ENCODE results near the gene GIGYF2. TPM values are rescaled to one million over a fixed set of nuclear protein-coding genes. Genes with fewer than 3 reads are reported as not detected.

GIGYF2 gene
- total and polyA plus RNA-seq, 9 donors = 22.1 to 83.6 (median 68.4) TPM

- peak in 1 of 5 donors; percentile 24 for DNase-seq
- H3K4me1 ChIP-seq (ENCODE audit: insufficient read depth) = peaks cover 4% of the 10 kb centered on the region
- H3K36me3 ChIP-seq = no peaks in the 10 kb centered on the region
- no peak overlapping the region for H3K27ac ChIP-seq
- 88 to 91% (median 90%) methylated on average over 21 to 22 of the region's 22 CpGs for WGBS, 3 donors
- TF ChIP-seq POLR2A (IDR thresholded peaks at IDR 0.05) (no peak), EP300 (IDR thresholded peaks at IDR 0.05) (no peak), CTCF (IDR thresholded peaks at IDR 0.05) (no peak)
- no peak overlapping the region for H3K4me3 ChIP-seq
- intact Hi-C loops (cut with DNase I) = no loop called here
- no peaks in the 10 kb centered on the region for H3K27me3 ChIP-seq
- H3K9me3 ChIP-seq = no peaks in the 10 kb centered on the region
These were observed 175.0 kb downstream of the GIGYF2 start for GRCh38 chr2:232871835-232872736.

DNA sequence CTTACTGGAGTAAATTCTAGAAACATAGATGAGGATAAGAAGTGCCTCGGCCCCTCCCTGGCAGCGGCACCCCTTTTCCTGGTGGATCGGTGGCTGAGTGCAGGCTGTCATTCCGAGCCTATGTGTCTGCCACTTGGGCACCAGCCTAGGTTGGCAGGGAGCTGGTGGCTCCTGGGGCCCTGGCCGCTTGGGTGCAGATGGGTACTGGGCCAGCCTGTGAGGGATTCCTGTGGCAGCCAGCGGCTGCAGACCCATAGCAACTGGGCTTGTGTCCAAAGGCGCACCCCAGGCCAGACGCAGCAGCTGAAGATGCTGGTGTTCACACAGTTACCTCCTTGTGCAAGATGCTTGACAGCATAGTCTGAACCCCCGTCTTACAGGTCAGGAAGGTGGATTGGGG lies 175.7 kb downstream of the GIGYF2 start:
- TF ChIP-seq EP300 (IDR thresholded peaks at IDR 0.05) (no peak), POLR2A (IDR thresholded peaks at IDR 0.05) (no peak), CTCF (IDR thresholded peaks at IDR 0.05) (no peak)
- 90 to 91% (median 91%) methylated on average over 8 to 9 of the region's 9 CpGs for WGBS, 3 donors
- H3K27me3 ChIP-seq = no peaks in the 10 kb centered on the region
- peak in 1 of 5 donors; percentile 9 for DNase-seq
- no peak overlapping the region for H3K27ac ChIP-seq
- no peaks in the 10 kb centered on the region for H3K9me3 ChIP-seq
- peaks cover 4% of the 10 kb centered on the region for H3K4me1 ChIP-seq (ENCODE audit: insufficient read depth)
- intact Hi-C loops (cut with DNase I) = no loop called here
- H3K36me3 ChIP-seq = no peaks in the 10 kb centered on the region
- H3K4me3 ChIP-seq = no peak overlapping the region

DNA sequence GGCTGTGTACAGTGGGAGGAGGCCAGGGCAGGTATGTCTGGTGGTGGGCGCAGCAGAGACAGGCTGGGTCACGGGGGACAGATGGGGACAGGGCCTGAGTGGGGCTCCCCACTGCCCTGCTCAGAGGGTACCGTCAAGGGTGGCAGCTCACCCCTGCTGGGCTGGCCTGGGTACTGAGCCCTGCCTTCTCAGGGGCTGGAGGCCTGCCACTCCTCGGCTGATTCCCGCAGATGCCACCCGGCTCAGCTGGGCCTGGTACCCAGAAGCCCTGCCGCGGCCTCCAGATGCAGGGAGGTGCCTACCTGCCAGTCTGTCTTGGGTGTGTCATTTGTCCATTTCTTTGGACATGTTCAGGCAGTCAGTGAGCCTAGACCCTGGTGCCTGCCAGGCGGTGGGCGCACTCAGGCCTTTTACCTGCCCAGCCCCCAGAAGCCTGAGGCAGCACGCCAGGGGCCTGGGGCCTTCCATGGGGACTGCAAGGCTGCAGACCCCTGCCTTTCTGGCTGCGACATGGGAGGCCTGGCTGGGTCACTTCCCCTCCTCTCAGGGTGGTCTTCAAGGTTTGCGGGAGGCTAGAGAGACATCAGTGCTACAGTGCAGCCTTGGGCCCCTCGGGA lies 176.3 kb downstream of the GIGYF2 start:
- no peak overlapping the region for H3K4me3 ChIP-seq
- 90 to 94% (median 92%) methylated on average over 12 to 14 of the region's 14 CpGs for WGBS, 3 donors
- intact Hi-C loops (cut with DNase I) = no loop called here
- no peaks in the 10 kb centered on the region for H3K9me3 ChIP-seq
- peaks cover 4% of the 10 kb centered on the region for H3K4me1 ChIP-seq (ENCODE audit: insufficient read depth)
- peak in 1 of 5 donors; percentile 28 for DNase-seq
- no peaks in the 10 kb centered on the region for H3K36me3 ChIP-seq
- no peaks in the 10 kb centered on the region for H3K27me3 ChIP-seq
- no peak overlapping the region for H3K27ac ChIP-seq
- TF ChIP-seq POLR2A (IDR thresholded peaks at IDR 0.05) = no peak
- TF ChIP-seq CTCF (IDR thresholded peaks at IDR 0.05) = no peak
- no peak for TF ChIP-seq EP300 (IDR thresholded peaks at IDR 0.05)

- Histone ChIP-seq H3K4me1 (ENCODE audit: insufficient read depth) (peaks cover 4% of the 10 kb centered on the region), H3K27me3 (no peaks in the 10 kb centered on the region), H3K9me3 (no peaks in the 10 kb centered on the region), H3K4me3 (no peak overlapping the region), H3K27ac (no peak overlapping the region), H3K36me3 (no peaks in the 10 kb centered on the region)
- 80 to 93% (median 91%) methylated on average over 6 of the region's 6 CpGs for WGBS, 3 donors
- DNase-seq = peak in 1 of 5 donors; percentile 2
- no peak for TF ChIP-seq POLR2A (IDR thresholded peaks at IDR 0.05)
- no peak for TF ChIP-seq CTCF (IDR thresholded peaks at IDR 0.05)
- TF ChIP-seq EP300 (IDR thresholded peaks at IDR 0.05) = no peak
- intact Hi-C loops (cut with DNase I) = no loop called here
These were observed 176.9 kb downstream of the GIGYF2 start for GRCh38 chr2:232873909-232874641.
